Gastrocnemius medialis (tissue), 4 donors: ENCODE data around the gene PTPN4.

Experiments
- CTCF ChIP-seq, 5 experiments: fragments of 450-650 bp in 3 of 5; fragments of 200-600 bp in 2 of 5; sonication (generic) in 2 of 5; IDR thresholded peaks in 4 of 5; conservative IDR thresholded peaks in 1 of 5; 1 replicate in 4 of 5; 2 replicates in 1 of 5; pipeline ENCODE4 v1.5.1; 2016 to 2019; ENCODE audit warnings: antibody characterized with exemption in 5 of 5, mild to moderate bottlenecking in 3 of 5, moderate library complexity in 3 of 5
- POLR2A ChIP-seq, 2 donors: fragments of 450-650 bp; IDR thresholded peaks; one replicate each; pipeline ENCODE4 v1.6.1; 2017; ENCODE audit warnings: antibody characterized with exemption in 2 of 2, mild to moderate bottlenecking in 2 of 2, moderate library complexity in 2 of 2

DNA sequence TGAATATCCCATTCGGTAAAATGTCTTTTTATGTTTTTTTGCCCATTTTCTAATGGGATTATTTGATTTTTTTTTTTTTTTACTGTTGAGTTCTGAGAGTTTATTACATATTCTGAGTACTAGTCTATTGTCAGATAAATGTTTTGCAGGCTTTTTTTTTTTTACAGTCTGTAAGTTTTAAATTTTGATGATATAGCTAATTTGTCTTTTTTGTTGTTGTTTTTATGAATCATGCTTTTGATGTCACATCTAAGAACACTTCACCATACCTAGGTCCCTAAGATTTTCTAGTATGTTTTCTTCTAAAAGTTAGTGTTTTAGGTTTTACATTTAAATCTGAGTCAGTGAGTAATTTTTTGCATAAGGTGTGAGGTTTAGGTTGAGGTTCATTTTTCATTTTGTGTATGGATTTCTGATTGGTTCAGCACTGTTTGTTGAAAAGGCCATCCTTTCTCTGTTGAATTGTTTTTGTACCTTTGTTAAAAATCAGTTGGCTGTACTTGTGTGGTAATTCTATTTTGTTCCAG is 40.7 kb downstream of the PTPN4 start:
- TF ChIP-seq CTCF (IDR thresholded peaks at IDR 0.05 in 4 of 5, conservative IDR thresholded peaks at IDR 0.05 in 1 of 5) (no peak), POLR2A (IDR thresholded peaks at IDR 0.05) (no peak)
